Vagina (tissue), 2 donors: ENCODE results near the gene PRRX1.
A peak's percentile ranks its signal among the peaks of the same experiment; 100 is the strongest.

Source experiments
- POLR2AphosphoS5 ChIP-seq, 2 donors: sonication (generic); formaldehyde crosslinking; IDR thresholded peaks; one replicate each; pipeline ENCODE4 v1.9.0; 2017; ENCODE audit warnings: antibody characterized with exemption in 2 of 2, mild to moderate bottlenecking in 2 of 2, low read depth in 1 of 2; ENCODE audit not compliant: insufficient read depth in 1 of 2
- TF ChIP-seq, protein P1 (sequence below), 3 experiments: fragments of 450-650 bp in 2 of 3; fragments of 200-600 bp in 1 of 3; sonication (generic) in 1 of 3; IDR thresholded peaks; one replicate each; pipeline ENCODE4 v1.5.1; 2017 to 2019; ENCODE audit warnings: antibody characterized with exemption in 3 of 3, mild to moderate bottlenecking in 2 of 3, moderate library complexity in 2 of 3

DNA sequence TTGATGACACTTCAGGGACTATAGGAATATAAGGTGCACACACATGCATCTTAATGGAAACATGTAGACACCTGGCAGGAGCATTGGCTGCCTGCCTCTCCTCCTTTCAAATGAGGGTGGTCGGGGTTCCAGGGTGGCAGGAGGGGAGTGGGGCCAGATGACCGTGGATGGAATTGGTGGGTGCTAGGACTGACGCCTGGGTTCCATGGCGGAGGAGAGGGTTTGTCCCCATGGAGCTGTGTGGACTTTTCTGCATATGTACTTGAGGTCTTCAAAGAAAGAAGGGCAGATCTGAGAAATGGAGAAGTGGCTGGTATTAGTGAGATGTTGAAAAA is 7.7 kb downstream of the PRRX1 start:
- TF ChIP-seq, protein P1, sequence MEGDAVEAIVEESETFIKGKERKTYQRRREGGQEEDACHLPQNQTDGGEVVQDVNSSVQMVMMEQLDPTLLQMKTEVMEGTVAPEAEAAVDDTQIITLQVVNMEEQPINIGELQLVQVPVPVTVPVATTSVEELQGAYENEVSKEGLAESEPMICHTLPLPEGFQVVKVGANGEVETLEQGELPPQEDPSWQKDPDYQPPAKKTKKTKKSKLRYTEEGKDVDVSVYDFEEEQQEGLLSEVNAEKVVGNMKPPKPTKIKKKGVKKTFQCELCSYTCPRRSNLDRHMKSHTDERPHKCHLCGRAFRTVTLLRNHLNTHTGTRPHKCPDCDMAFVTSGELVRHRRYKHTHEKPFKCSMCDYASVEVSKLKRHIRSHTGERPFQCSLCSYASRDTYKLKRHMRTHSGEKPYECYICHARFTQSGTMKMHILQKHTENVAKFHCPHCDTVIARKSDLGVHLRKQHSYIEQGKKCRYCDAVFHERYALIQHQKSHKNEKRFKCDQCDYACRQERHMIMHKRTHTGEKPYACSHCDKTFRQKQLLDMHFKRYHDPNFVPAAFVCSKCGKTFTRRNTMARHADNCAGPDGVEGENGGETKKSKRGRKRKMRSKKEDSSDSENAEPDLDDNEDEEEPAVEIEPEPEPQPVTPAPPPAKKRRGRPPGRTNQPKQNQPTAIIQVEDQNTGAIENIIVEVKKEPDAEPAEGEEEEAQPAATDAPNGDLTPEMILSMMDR (IDR thresholded peaks at IDR 0.05) = peak in 1 of 3 experiments; percentile 1
- no peak for TF ChIP-seq POLR2AphosphoS5 (IDR thresholded peaks at IDR 0.05; ENCODE audit: insufficient read depth in 1 of 2, low read depth in 1 of 2)
